Neural cell (in vitro differentiated cells): ENCODE data around the gene ADAM23.

Experiments used
- CTCF ChIP-seq: fragments of 450-650 bp; IDR thresholded peaks from 2 replicates; pipeline ENCODE4 v1.5.1; 2014; ENCODE audit warnings: antibody characterized with exemption, mild to moderate bottlenecking, moderate library complexity; ENCODE audit not compliant: poor library complexity, severe bottlenecking
- EP300 ChIP-seq: fragments of 450-650 bp; conservative IDR thresholded peaks from 2 replicates; pipeline ENCODE4 v1.6.1; 2014; ENCODE audit warnings: antibody characterized with exemption, mild to moderate bottlenecking, moderate library complexity; ENCODE audit not compliant: poor library complexity, severe bottlenecking
- EZH2 ChIP-seq: fragments of 200-600, 300-800 bp; shearing (Covaris generic), sonication (generic); IDR thresholded peaks from 2 replicates; pipeline ENCODE4 v1.6.1; 2014; ENCODE audit warnings: antibody characterized with exemption, low read length, borderline replicate concordance, mild to moderate bottlenecking; ENCODE audit not compliant: insufficient read depth, poor library complexity, severe bottlenecking
- POLR2AphosphoS5 ChIP-seq: IDR thresholded peaks from 2 replicates; pipeline ENCODE4 v1.6.1; 2012
- RAD21 ChIP-seq: fragments of 450-650 bp; conservative IDR thresholded peaks from 2 replicates; pipeline ENCODE4 v1.6.1; 2014; ENCODE audit warnings: antibody characterized with exemption, mild to moderate bottlenecking, moderate library complexity
- REST ChIP-seq: IDR thresholded peaks from 2 replicates; pipeline ENCODE4 v1.6.1; 2012; ENCODE audit warnings: borderline replicate concordance
- SMC3 ChIP-seq: fragments of 450-650 bp; conservative IDR thresholded peaks from 2 replicates; pipeline ENCODE4 v1.6.1; 2014; ENCODE audit warnings: antibody characterized with exemption, mild to moderate bottlenecking, moderate library complexity; ENCODE audit not compliant: poor library complexity
- TAF1 ChIP-seq: IDR thresholded peaks from 2 replicates; pipeline ENCODE4 v1.6.1; 2012; ENCODE audit warnings: low read depth

GRCh38 chr2:206665251-206665650 lies 221.9 kb downstream of the ADAM23 start:
- TF ChIP-seq CTCF (no peak), EZH2 (no peak), POLR2AphosphoS5 (no peak), EP300 (no peak), REST (no peak), TAF1 (no peak), RAD21 (no peak), SMC3 (no peak)
